Adipose tissue (tissue), 3 donors: ENCODE results near the gene KCNJ14. TPM values are rescaled to one million over a fixed set of nuclear protein-coding genes. Genes with fewer than 3 reads are reported as not detected.

Experiments used
- H3K27ac ChIP-seq: one replicate; pipeline ENCODE4 v1.5.1; 2013; ENCODE audit warnings: low read depth, low read length
- WGBS, 3 donors: extraction: QIAGEN DNeasy Blood & Tissue Kit; methylation state at CpG; one replicate each; pipeline ENCODE4 v1.1.7; 2013; 5-methylcytosine and 5-hydroxymethylcytosine counted together
- polyA plus RNA-seq, 3 donors: library from polyadenylated mRNA; stranded (reverse); fragments of 200-250 nt; gene quantifications; one replicate each; pipeline ENCODE4 v1.2.3, GENCODE V29; 2013
- donor health status: healthy with polysubstance abuse.
- donor health status: Bipolar disorder and iron deficiency.
- donor health status: healthy.

Gene KCNJ14
- polyA plus RNA-seq, 3 donors = 0.11 to 0.58 (median 0.17) TPM

DNA sequence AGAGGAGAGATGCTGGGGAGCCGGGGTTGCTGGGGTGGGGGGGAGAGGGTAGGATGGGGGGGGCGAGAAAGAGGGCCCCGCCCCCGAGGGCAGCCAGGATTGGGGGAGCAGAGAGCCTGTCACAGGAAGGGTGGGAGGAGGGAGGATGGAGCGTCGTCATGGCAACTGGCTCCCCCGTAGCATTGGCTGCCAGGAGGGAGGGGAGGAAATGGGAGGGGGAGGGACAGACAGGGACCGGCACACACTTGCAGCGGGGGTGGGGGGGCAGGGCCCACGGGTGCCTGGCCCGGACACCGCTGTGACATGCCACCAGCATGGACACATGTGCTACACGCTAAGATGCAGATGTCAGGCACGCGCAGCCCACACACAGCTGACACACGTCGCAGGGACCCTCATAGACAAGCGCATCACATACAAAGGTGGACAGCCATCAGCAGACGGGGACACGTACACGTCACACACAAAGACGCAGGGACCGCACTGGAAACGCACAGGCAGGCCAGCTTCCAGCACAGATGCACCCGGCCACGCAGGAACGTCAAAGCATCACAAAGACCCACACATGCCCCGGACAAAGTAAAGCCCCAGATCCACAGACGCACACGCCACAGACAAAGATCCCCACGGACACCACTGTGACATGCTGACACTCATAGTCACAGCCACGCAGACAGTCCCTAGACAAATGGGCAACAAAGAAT lies 56.6 kb downstream of the KCNJ14 start, which contains the start of gene LMTK3:
LMTK3 (minus strand) TSS at position 36 of the 704 bp plus-strand sequence. CDS start 259 bp downstream, outside the sequence.
- H3K27ac ChIP-seq = no peak within 1 kb of the TSS
- WGBS, 3 donors = 7 to 10% (median 9%) methylated on average over 29 to 32 of the region's 32 CpGs

DNA sequence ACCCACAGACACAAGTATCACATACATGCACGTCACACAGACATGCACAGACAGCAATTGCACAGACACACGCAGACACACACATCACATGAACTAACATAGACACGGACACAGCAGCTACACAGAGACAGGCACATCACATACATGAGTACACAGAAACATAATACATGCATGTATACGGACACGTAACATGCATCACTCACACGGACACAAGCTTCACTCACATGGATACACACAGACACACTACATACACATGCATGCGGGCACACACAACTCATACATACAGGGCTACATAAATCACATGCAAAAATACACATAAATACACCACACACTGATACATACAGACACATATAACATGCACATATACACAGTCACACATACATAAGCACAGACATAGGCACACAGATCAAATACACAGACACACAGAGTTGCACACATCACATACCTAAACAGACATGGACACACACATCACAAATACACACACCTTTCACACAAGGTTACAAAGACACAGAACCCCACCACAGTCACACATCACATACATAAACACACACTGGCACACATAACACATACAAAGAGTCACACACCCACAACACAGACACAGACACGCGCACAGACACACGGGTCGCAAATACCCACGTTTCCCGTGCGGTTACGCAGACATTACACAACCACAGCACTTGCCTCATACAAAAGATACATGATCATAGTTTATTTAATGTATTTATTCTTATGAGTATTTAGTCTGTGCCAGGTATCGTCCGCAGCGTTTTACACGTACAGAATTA lies 57.3 kb downstream of the KCNJ14 start:
- WGBS, 3 donors = 35 to 44% (median 37%) methylated on average over 19 of the region's 19 CpGs
- H3K27ac ChIP-seq = no peak overlapping the region

GRCh38 chr19:48513289-48514122 lies 58.1 kb downstream of the KCNJ14 start:
- no peak overlapping the region for H3K27ac ChIP-seq
- 2 to 4% (median 2%) methylated on average over 52 to 54 of the region's 54 CpGs for WGBS, 3 donors

DNA sequence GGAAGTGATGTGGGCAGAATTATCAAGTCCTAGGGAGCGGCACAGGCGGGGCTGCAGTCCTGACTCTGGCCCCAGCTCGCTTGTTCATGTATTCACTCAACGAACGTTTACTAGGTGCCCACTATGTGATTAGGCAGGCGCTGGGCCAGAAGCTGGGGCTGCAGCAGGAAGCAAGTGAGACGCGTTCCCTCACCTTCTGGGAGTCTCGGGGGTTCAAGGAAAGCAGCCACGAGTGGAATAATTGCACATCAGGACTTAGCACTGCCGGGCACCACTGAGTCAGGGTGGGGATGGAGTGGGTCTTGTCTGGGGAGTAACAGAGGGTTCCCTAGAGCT lies 58.7 kb downstream of the KCNJ14 start:
- H3K27ac ChIP-seq = no peak overlapping the region
- WGBS, 3 donors = 27 to 47% (median 46%) methylated on average over 11 of the region's 11 CpGs

- no peak overlapping the region for H3K27ac ChIP-seq
- WGBS, 3 donors = 36 to 80% (median 79%) methylated on average over 8 of the region's 8 CpGs
These were observed 61.2 kb downstream of the KCNJ14 start for GRCh38 chr19:48516536-48516935.

Other genes starting within 250 kb of the KCNJ14 start
- 10 to 100 TPM; 15.4 to 41.2 (median 31.8) TPM for gene CARD8, start 199.7 kb upstream of the KCNJ14 start, polyA plus RNA-seq
- 1 to 10 TPM in 1 of 3 donors, under 1 TPM in 1, not detected in 1; 0.07 to 1.9 TPM for gene ZNF114, start 185.5 kb upstream of the KCNJ14 start, polyA plus RNA-seq
- 100 to 1,000 TPM in 1 of 3 donors, 10 to 100 TPM in 1, 1 to 10 TPM in 1; 8.6 to 115 (median 89.1) TPM for gene EMP3, start 130.0 kb upstream of the KCNJ14 start, polyA plus RNA-seq
- 10 to 100 TPM in 1 of 3 donors, 1 to 10 TPM in 2; 3.8 to 12.8 (median 7.4) TPM for gene TMEM143, start 91.6 kb upstream of the KCNJ14 start, polyA plus RNA-seq
- gene SYNGR4, start 91.2 kb upstream of the KCNJ14 start, polyA plus RNA-seq = under 1 TPM in 1 of 3 donors, not detected in 2; 0.94 TPM
- 10 to 100 TPM; 86.8 to 98.2 (median 95.7) TPM for gene KDELR1, start 64.0 kb upstream of the KCNJ14 start, polyA plus RNA-seq
- gene GRIN2D, start 61.9 kb upstream of the KCNJ14 start, polyA plus RNA-seq = under 1 TPM; 0.07 to 0.34 (median 0.15) TPM
- gene GRWD1, start 9.6 kb upstream of the KCNJ14 start, polyA plus RNA-seq = 10 to 100 TPM in 2 of 3 donors, 1 to 10 TPM in 1; 7.5 to 29.5 (median 12.7) TPM
- gene CYTH2, start 13.8 kb downstream of the KCNJ14 start, polyA plus RNA-seq = 10 to 100 TPM; 36.5 to 50.2 (median 40.7) TPM
- gene LMTK3, start 56.3 kb downstream of the KCNJ14 start, polyA plus RNA-seq = 1 to 10 TPM in 1 of 3 donors, under 1 TPM in 2; 0.22 to 1.6 (median 0.22) TPM
- under 1 TPM; 0.20 to 0.90 (median 0.45) TPM for gene SULT2B1, start 96.6 kb downstream of the KCNJ14 start, polyA plus RNA-seq
- not detected for gene SPACA4, start 151.2 kb downstream of the KCNJ14 start, polyA plus RNA-seq
- gene FAM83E, start 159.5 kb downstream of the KCNJ14 start, polyA plus RNA-seq = 1 to 10 TPM in 2 of 3 donors, under 1 TPM in 1; 0.56 to 4.2 (median 1.3) TPM
- gene RPL18, start 163.6 kb downstream of the KCNJ14 start, polyA plus RNA-seq = 1,000 to 10,000 TPM; 2,059 to 2,549 (median 2,360) TPM
- gene SPHK2, start 163.9 kb downstream of the KCNJ14 start, polyA plus RNA-seq = 10 to 100 TPM in 2 of 3 donors, 1 to 10 TPM in 1; 8.4 to 17.8 (median 17.7) TPM
- 10 to 100 TPM in 1 of 3 donors, 1 to 10 TPM in 2; 2.9 to 10.9 (median 8.1) TPM for gene DBP, start 181.8 kb downstream of the KCNJ14 start, polyA plus RNA-seq
- gene CA11, start 190.6 kb downstream of the KCNJ14 start, polyA plus RNA-seq = 10 to 100 TPM in 1 of 3 donors, 1 to 10 TPM in 2; 2.6 to 21.3 (median 2.7) TPM
- under 1 TPM in 2 of 3 donors, not detected in 1; 0.23 to 0.27 TPM for gene NTN5, start 217.4 kb downstream of the KCNJ14 start, polyA plus RNA-seq
- 1 to 10 TPM; 1.5 to 7.1 (median 3.2) TPM for gene FUT2, start 240.4 kb downstream of the KCNJ14 start, polyA plus RNA-seq